ENCODE measurements around the gene UGT1A4.

UGT1A4 gene

GRCh38 chr2:233792720-233793119, 74.2 kb downstream of the UGT1A4 start:
- no peak for DNase-seq

DNA sequence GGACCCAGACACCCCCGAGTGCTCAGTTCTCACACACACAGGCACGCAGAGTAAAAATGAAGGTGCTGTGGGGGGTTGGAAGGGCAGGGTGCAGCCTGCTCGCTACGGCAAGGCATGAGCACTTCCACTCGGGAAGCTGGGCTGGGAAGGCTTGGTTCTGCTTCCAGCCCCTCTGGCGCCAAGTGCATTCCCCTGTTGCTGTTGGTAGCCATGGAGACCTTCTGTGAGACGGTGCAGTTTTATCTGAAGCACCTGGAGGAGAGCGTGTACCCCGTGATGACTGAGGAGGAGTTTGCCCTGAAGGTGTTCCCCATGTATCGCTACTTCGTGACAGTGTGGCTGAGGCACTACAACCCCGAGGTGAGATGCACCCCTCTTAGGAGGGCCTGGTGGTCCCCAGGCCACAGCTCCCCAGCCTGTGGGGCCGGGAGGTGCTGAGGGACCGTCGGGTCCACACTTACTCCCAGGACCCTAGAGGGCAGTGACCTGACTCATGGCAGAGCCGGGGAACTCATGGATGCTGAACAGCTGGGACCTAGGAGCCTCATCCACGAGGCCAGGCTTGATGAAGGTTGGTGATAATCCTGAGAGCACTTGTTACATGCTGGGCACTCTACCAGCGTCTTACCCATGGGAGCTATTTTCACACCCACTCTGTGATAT, 75.1 kb downstream of the UGT1A4 start:
- DNase-seq = no peak

GRCh38 chr2:233794128-233794658, 75.7 kb downstream of the UGT1A4 start:
- DNase-seq = no peak

- DNase-seq = no peak
These were observed 77.2 kb downstream of the UGT1A4 start for GRCh38 chr2:233795735-233796171.

- no peak for DNase-seq
These were observed 77.7 kb downstream of the UGT1A4 start for GRCh38 chr2:233796254-233796653.

DNA sequence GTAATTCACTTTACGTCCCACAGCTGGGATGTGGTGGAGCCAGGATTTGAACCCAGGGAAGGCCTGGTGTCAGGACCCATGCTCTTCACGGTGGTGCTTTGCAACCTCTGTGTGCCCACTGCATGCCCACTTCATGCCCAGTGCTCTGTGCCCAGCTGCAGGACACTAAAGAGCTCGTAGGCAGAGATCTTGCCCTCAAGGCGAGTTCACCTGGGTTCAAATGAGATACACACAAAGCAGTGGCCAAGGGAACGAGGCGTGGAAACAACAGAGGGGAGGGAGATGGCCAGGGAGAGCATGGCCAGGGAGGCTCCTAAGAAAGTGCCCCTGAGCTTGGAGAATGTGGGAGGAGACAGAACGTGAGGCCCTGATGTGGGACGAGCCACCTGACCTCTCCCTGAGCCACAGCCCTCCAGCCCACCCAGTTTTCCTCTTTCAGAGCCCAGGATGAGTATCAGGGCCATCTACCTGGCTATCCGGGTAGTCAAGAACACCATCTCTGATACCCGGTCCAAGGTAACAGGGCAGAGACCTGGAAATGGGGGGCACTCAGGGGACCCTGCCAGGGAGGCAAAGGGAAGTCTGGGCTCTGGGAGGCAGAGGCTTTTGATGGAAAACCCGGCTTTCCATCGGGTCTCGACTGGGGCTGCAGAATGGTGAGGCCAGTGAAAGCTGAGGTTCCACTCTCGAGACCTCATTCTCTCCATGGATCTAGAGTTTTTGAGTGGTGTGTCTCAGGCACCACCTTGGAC, 80.0 kb downstream of the UGT1A4 start:
- no peak for DNase-seq

DNA sequence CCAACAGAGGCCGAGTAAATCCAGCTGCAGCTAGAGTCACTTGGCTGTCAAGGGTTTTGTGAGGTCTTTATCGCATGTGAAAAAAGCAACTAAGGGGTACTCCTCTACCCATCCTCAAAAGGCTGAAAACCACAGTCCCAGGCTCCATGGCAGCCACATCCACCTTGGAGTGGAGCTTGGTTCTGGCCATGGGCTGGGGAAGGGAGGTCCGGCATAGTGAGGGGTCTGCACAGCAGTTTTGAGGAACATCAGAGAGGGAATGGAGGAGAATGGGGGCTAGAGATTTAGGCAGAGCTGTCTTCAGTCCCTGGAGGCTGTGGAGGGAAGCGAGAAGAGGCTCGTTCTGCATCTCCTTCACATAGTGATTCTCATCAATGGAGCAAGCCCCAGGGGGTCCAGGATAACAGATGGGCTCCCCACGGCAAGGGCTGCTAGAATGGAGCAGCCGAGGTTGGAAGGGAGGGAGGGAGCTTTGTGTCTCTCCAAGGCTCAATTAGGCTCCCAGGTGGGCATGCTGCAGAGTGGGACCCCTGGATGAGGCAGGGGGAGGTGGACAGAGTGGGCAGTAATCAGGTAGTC, 80.6 kb downstream of the UGT1A4 start:
- DNase-seq = no peak

- DNase-seq = no peak
These were observed 81.2 kb downstream of the UGT1A4 start for GRCh38 chr2:233799716-233800115.

- no peak for DNase-seq
These were observed 81.7 kb downstream of the UGT1A4 start for GRCh38 chr2:233800208-233800607.

GRCh38 chr2:233801357-233802131, 83.0 kb downstream of the UGT1A4 start:
- DNase-seq = no peak

DNA sequence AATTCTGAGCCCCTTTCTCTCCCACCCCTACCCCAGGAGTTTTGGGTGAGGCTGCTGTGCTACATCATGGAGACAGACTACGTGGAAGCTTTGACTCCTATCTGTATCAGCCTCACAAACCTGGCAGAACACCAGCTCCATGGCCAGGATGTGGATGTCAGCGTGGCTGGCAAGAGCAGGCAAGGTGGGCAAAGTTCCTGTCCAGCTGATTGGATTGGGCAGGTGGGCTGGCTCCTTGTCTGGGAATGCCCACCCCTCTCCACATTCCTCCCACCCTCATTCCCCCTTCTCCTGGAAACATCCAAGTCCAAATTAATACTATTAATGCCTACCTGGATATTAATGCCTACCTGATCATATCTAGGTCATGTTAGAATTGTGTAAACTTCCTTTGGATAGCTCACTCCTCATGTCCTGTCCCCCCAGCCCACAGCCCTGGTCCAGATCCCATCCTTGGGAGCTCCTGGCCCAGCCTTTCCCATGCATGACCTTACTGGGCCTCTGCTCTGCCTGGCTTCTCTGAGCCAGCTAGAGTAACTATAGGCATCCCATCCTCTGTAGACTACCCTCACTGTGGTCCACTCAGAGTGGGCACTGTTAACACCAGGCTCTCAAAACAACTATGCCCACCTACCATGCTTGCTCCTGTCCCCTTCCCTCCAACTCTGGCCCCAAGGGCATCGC, 83.7 kb downstream of the UGT1A4 start:
- DNase-seq = no peak

DNA sequence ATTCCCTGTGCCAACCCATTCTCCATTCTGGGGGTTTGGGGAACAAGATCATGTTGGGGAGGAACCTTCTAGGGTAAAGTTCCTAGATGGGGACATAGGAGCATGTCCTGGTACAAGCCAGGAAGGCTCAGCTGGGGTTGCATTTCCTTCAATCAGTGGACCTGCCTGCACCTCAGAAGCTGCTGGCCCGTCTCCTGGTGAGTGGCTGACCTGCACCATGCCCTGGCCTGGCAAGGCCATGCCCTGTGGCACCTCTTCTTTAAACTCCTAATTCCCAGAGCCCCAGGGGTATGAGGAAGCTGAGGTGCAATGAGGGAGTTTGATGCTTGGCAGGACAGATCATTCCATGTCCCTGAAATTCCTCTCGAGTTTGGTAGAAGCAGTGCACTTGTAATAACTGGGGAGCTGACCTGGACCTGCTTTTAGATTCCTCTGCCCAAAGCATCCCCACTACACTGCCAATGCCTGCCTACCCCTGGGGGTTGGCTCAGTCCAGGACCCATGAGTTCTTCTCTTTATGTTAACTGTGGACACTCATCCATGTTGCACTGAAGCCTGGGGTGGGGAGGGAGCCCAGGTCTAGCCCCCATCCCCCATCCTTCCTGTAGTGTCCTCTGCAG, 84.9 kb downstream of the UGT1A4 start:
- no peak for DNase-seq

- no peak for DNase-seq
These were observed 85.5 kb downstream of the UGT1A4 start for GRCh38 chr2:233803994-233804393.

- DNase-seq = no peak
These were observed 88.8 kb downstream of the UGT1A4 start for GRCh38 chr2:233807215-233807865.

DNA sequence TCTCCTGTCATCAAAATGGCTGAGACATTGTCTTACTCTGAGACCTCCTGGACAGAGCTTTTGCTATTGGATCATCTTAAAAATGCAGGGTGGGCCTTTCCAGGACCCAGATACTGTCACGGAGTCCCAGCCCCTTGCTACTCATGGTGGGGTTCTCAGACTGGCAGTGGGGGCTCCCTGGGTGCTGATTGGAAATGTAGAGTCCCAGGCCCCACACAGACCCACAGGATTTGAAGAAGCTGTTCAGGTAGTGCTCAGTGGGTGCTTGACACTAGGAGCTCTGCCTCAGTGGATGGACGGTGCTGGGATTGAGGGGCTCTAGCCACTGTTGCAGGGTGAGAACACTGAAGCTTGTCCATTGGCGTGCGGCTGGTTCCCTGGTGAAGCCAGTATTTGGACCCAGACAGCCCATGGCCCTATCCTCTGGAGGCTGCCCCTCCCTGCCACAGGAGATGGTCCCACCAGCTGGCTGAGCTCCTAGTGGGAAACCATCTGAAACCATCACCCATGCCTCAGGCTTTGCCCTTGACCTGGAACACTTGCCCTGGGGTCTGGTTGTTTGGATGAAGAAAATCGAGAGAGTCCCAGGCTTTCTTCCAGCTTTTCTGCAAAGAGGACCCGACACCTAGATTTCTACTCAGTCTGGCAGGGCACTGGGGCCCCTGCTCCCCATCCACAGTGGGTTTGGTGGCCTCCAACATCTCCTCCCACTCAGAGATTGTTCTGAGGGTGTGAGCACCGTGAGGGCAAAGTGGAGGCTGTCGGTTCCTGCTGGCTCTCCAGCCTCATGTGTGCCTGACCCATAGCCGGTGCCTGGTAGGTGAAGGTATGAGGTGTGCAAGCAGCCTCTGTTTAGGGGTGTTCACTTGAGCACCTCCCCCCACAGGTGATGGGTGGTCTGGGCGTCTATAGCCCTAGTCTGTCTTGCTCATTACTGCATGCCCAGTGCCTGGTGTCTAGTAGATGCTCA, 89.7 kb downstream of the UGT1A4 start:
- no peak for DNase-seq

DNA sequence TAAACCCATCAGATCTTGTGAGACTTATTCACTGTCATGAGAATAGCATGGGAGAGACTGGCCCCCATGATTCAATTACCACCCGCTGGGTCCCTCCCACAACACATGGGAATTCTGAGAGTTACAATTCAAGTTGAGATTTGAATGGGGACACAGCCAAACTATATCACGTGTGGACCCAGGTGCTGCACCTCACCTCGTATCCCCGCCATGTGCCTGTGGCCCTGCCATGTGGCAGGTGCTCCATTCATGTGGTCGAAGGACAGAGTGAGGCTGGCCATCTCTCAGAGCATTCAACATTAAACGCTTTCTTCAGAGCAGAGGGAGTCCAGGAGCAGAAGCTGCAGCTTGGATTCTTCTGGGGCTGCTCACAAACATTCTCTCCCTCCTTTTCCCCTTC, 91.8 kb downstream of the UGT1A4 start:
- no peak for DNase-seq

DNA sequence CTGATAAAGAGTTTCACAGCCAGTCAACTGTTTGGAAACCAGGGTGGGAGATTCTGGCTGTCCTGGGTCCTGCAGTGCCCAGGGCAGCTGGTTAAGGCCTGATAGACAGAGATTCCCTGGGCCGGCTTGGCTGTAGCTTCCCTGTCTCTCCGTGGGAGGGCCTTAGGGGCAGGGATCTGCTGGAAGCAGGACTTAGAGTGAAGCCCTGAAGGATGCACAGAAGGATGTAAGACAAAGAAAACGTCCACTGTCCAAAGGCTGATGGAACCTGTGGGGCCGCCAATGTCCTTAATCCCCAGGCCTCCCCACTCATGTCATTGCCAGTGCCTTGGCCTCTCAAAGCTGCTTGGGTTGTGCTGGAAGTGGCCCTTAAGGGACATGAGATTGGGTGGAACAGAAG, 92.6 kb downstream of the UGT1A4 start:
- no peak for DNase-seq

- no peak for DNase-seq
These were observed 93.2 kb downstream of the UGT1A4 start for GRCh38 chr2:233811732-233812131.

DNA sequence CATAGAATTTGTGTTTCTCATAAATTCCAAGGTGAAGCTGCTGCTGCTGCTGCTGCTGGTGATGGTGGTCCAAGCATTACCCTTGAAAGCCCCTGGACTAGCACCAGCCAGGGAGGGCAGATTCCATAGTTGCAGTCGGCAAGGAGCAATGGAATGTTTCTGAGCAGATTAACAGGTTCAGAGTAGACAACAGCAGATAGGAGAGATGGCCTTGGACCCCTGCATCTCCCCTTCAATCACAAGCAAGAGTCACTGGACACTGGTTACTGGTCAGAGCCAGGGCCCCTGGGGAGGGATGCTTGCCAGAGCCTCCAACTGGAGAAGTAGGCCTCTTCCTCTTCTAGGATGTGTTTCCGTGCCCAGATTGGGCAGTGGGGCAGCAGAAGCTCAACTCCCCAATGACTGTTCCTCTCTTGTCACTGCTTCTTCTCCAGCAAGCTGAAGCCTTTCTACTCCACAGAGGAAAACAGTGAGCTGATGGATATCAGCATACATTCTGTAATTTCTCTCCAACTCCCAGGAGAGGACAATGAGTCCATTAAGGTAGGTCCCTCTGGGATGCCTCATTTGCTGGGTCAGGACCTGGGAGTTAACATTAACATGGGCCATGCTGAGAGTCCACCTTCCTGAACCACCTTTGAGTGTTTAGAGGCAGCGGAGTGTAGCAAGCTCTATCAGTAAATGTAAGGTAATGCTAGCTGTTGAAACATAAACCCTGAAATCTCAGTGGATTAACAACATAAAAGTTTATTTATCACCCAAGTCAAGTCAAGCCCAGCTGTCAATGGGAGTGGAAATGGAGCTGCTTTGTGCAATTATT, 94.9 kb downstream of the UGT1A4 start:
- DNase-seq = no peak

Data from NCI-H2081 treated with DMSO at 0.1 percent for 48 hours (cell line).